ENCODE results near the gene CELF4. TPM values are rescaled to one million over a fixed set of nuclear protein-coding genes. Genes with fewer than 3 reads are reported as not detected.

CELF4 gene
- total RNA-seq, 1 experiment from 2014 or later = 0.11 TPM

- no peak overlapping the region for H3K27ac Mint-ChIP-seq (ENCODE audit: unreplicated experiment)
- CTCF ChIA-PET = no interaction called here
- no peak overlapping the region for H3K4me3 Mint-ChIP-seq (ENCODE audit: unreplicated experiment)
Observed at GRCh38 chr18:37385846-37386778, 179.5 kb downstream of the CELF4 start.

GRCh38 chr18:37383846-37384595 lies 181.6 kb downstream of the CELF4 start:
- intact Hi-C loops (cut with micrococcal nuclease; ENCODE audit: unreplicated experiment) = loop anchor here (2.0 kb wide), 1 partner anchor 41 kb away; no protein-coding TSS in a partner anchor
- Mint-ChIP-seq H3K27ac (ENCODE audit: unreplicated experiment) (no peak overlapping the region), H3K9me3 (ENCODE audit: unreplicated experiment) (peaks cover 12% of the 10 kb centered on the region), H3K36me3 (ENCODE audit: insufficient read depth, unreplicated experiment) (no peaks in the 10 kb centered on the region), H3K4me1 (ENCODE audit: low read depth, unreplicated experiment) (no peaks in the 10 kb centered on the region), H3K4me3 (ENCODE audit: unreplicated experiment) (no peak overlapping the region), H3K27me3 (ENCODE audit: insufficient read depth, unreplicated experiment) (peaks cover 15% of the 10 kb centered on the region)
- no peak for DNase-seq
- TF ChIP-seq CTCF (IDR thresholded peaks at IDR 0.05; ENCODE audit: insufficient read depth in 1 of 2, low read depth in 1 of 2, low read length in 1 of 2, severe bottlenecking in 1 of 2, unreplicated experiment in 1 of 2) = no peak
- Histone ChIP-seq H3K9me3 (no peaks in the 10 kb centered on the region), H3K27me3 (replicated peaks; ENCODE audit: control insufficient read depth, insufficient read depth, low read length) (no peaks in the 10 kb centered on the region), H3K36me3 (ENCODE audit: control insufficient read depth, insufficient read depth, low read length) (no peaks in the 10 kb centered on the region), H3K4me1 (no peaks in the 10 kb centered on the region), H3K4me3 (ENCODE audit: low read depth, low read length) (no peak overlapping the region)
- POLR2A ChIA-PET = interaction anchor here (0.7 kb wide), 1 partner anchor 803 kb away, joined by 4 read pairs; no protein-coding TSS in a partner anchor
- BruUV-seq (replicated peaks) = no TSS peak
- CTCF ChIA-PET = interaction anchor here (0.7 kb wide), 1 partner anchor 27 kb away, joined by 3 read pairs; no protein-coding TSS in a partner anchor

More at GRCh38 chr18:37385846-37386778, 179.5 kb downstream of the CELF4 start:
- intact Hi-C loops (cut with micrococcal nuclease; ENCODE audit: unreplicated experiment) = loop anchor here (5.0 kb wide), 1 partner anchor 151 kb away; no protein-coding TSS in a partner anchor
- Mint-ChIP-seq H3K4me1 (ENCODE audit: low read depth, unreplicated experiment) (no peaks in the 10 kb centered on the region), H3K9me3 (ENCODE audit: unreplicated experiment) (peaks cover 1% of the 10 kb centered on the region), H3K27me3 (ENCODE audit: insufficient read depth, unreplicated experiment) (peaks cover 6% of the 10 kb centered on the region), H3K36me3 (ENCODE audit: insufficient read depth, unreplicated experiment) (no peaks in the 10 kb centered on the region)
- POLR2A ChIA-PET = no interaction called here
- H3K4me3 ChIP-seq (ENCODE audit: low read depth, low read length) = no peak overlapping the region
- H3K27me3 ChIP-seq (replicated peaks; ENCODE audit: control insufficient read depth, insufficient read depth, low read length) = no peaks in the 10 kb centered on the region
- DNase-seq = no peak
- no peaks in the 10 kb centered on the region for H3K36me3 ChIP-seq (ENCODE audit: control insufficient read depth, insufficient read depth, low read length)
- peak; percentile 31 to 36 for TF ChIP-seq CTCF (IDR thresholded peaks at IDR 0.05; ENCODE audit: insufficient read depth in 1 of 2, low read depth in 1 of 2, low read length in 1 of 2, severe bottlenecking in 1 of 2, unreplicated experiment in 1 of 2)
- BruUV-seq (replicated peaks) = no TSS peak
- H3K4me1 ChIP-seq = no peaks in the 10 kb centered on the region
- no peaks in the 10 kb centered on the region for H3K9me3 ChIP-seq
